Measurements from ENCODE around the gene ENTPD1.
"Not testable (repeated sequence)": the region's sequence is repeated elsewhere in the genome, so short reads cannot be mapped to it uniquely, and the experiment has no call there.

ENTPD1 gene

GRCh38 chr10:95756041-95756761 lies at the start of gene ENTPD1:
TSS of gene ENTPD1 (plus strand) at chr10:95756163. CDS start at chr10:95756240, 77 bp downstream.
- no peak for DNase-seq

- no peak for DNase-seq
These were observed 49.4 kb upstream of the ENTPD1 start for GRCh38 chr10:95706573-95706972.

- DNase-seq = no peak
These were observed 49.0 kb upstream of the ENTPD1 start for GRCh38 chr10:95706990-95707389.

- no peak for DNase-seq
These were observed 44.5 kb upstream of the ENTPD1 start for GRCh38 chr10:95711492-95711891.

- no peak for DNase-seq
These were observed 39.5 kb upstream of the ENTPD1 start for GRCh38 chr10:95716466-95716865.

- DNase-seq = no peak
These were observed 39.1 kb upstream of the ENTPD1 start for GRCh38 chr10:95716866-95717265.

GRCh38 chr10:95720745-95721144 lies 35.2 kb upstream of the ENTPD1 start:
- DNase-seq = not testable (repeated sequence)

GRCh38 chr10:95722496-95722895 lies 33.5 kb upstream of the ENTPD1 start:
- not testable (repeated sequence) for DNase-seq

- no peak for DNase-seq
These were observed 27.4 kb upstream of the ENTPD1 start for GRCh38 chr10:95728526-95728925.

GRCh38 chr10:95729323-95730055 lies 26.5 kb upstream of the ENTPD1 start:
- DNase-seq = no peak

GRCh38 chr10:95730233-95730632 lies 25.7 kb upstream of the ENTPD1 start:
- no peak for DNase-seq

- DNase-seq = not testable (repeated sequence)
These were observed 23.1 kb upstream of the ENTPD1 start for GRCh38 chr10:95732907-95733306.

- no peak for DNase-seq
These were observed 16.9 kb upstream of the ENTPD1 start for GRCh38 chr10:95739056-95739455.

- DNase-seq = no peak
These were observed 14.0 kb upstream of the ENTPD1 start for GRCh38 chr10:95741807-95742467.

GRCh38 chr10:95742485-95742884 lies 13.5 kb upstream of the ENTPD1 start:
- no peak for DNase-seq

- no peak for DNase-seq
These were observed 12.9 kb upstream of the ENTPD1 start for GRCh38 chr10:95742962-95743535.

GRCh38 chr10:95745501-95745900 lies 10.5 kb upstream of the ENTPD1 start:
- DNase-seq = no peak

GRCh38 chr10:95748349-95748748 lies 7.6 kb upstream of the ENTPD1 start:
- DNase-seq = no peak

- no peak for DNase-seq
These were observed 405 bp upstream of the ENTPD1 start for GRCh38 chr10:95755511-95756004.

GRCh38 chr10:95756809-95757684 lies 1.1 kb downstream of the ENTPD1 start:
- no peak for DNase-seq

- no peak for DNase-seq
These were observed 2.5 kb downstream of the ENTPD1 start for GRCh38 chr10:95758351-95759025.
